B cell (primary cell): ENCODE results near the gene ARL11.

Experiments used
- EZH2 ChIP-seq: IDR thresholded peaks from 2 replicates; pipeline ENCODE4 v1.6.1; 2012; ENCODE audit warnings: borderline replicate concordance, low read depth, mild to moderate bottlenecking, moderate library complexity, low read length; ENCODE audit not compliant: insufficient read depth, poor library complexity, severe bottlenecking
- TF ChIP-seq, protein P1 (sequence below): fragments of 200-600 bp; IDR thresholded peaks from one replicate; pipeline ENCODE4 v1.8.0; 2022; ENCODE audit warnings: antibody characterized with exemption, mild to moderate bottlenecking

DNA sequence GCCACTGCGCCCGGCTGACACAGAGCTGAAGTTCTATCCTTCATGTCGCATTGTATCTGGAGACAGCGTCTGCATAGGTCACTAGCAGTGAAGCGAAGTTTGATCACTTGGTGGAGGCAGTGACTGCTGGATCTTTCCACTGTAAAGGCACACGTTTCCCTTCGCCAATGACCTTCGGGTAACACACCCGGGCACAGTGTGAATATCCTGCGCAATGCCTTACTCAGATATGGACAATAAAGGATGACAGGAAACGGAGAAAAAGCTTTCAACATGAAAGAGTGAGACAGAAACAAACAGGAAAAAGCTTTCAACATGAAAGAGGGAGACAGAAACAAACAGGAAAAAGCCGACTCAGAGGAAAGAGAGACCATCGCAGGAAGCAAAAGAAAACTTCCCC is 17.1 kb downstream of the ARL11 start:
- TF ChIP-seq, protein P1, sequence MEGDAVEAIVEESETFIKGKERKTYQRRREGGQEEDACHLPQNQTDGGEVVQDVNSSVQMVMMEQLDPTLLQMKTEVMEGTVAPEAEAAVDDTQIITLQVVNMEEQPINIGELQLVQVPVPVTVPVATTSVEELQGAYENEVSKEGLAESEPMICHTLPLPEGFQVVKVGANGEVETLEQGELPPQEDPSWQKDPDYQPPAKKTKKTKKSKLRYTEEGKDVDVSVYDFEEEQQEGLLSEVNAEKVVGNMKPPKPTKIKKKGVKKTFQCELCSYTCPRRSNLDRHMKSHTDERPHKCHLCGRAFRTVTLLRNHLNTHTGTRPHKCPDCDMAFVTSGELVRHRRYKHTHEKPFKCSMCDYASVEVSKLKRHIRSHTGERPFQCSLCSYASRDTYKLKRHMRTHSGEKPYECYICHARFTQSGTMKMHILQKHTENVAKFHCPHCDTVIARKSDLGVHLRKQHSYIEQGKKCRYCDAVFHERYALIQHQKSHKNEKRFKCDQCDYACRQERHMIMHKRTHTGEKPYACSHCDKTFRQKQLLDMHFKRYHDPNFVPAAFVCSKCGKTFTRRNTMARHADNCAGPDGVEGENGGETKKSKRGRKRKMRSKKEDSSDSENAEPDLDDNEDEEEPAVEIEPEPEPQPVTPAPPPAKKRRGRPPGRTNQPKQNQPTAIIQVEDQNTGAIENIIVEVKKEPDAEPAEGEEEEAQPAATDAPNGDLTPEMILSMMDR, result no peak
- TF ChIP-seq EZH2, result no peak
